Esophagus squamous epithelium (tissue), 4 donors: ENCODE results near the gene NXN.

Experiments
- POLR2A ChIP-seq, 4 donors: fragments of 450-650 bp; IDR thresholded peaks; one replicate each; pipeline ENCODE4 v1.6.1; 2017; ENCODE audit warnings: antibody characterized with exemption in 4 of 4, mild to moderate bottlenecking in 4 of 4, moderate library complexity in 3 of 4
- TF ChIP-seq, protein P1 (sequence below), 6 experiments: fragments of 450-650 bp in 4 of 6; fragments of 200-600 bp in 2 of 6; sonication (generic) in 2 of 6; IDR thresholded peaks; one replicate each; pipeline ENCODE4 v1.5.1; 2016 to 2019; ENCODE audit warnings: antibody characterized with exemption in 6 of 6, mild to moderate bottlenecking in 4 of 6, moderate library complexity in 4 of 6

DNA sequence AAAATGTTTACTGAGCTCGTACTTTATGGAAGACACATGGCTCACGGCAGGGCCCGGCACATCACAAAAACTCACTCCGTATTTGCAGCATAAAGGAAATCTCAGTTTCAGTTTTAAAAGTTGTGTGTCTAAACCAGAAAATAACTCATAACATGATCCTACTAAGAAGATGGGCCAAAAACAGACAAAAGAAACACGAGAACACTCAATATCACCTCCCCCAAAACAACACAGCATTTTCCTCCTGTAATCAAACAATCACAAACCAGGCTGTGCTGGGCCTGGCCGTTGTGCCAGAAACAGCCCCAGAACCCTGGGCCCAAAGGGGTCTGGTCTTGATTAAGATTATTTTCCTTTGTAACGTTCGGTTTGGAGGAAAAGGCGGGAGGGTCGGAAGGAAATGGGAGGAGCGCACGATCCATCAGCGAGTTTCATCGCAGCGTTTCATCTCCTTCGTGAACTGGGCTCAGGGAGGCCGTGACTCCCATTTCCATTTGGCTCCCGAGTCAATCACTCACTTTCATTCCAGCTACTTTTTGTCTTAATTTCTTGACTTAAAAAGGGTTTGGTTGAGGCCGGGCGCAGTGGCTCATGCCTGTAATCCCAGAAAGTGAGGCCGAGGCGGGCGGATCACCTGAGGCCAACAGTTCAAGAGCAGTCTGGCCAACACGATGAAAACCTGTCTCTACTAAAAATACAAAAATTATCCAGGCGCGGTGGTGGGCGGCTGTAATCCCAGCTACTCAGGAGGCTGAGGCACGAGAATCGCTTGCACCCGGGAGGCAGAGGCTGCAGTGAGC is 61.4 kb downstream of the NXN start:
- TF ChIP-seq, protein P1, sequence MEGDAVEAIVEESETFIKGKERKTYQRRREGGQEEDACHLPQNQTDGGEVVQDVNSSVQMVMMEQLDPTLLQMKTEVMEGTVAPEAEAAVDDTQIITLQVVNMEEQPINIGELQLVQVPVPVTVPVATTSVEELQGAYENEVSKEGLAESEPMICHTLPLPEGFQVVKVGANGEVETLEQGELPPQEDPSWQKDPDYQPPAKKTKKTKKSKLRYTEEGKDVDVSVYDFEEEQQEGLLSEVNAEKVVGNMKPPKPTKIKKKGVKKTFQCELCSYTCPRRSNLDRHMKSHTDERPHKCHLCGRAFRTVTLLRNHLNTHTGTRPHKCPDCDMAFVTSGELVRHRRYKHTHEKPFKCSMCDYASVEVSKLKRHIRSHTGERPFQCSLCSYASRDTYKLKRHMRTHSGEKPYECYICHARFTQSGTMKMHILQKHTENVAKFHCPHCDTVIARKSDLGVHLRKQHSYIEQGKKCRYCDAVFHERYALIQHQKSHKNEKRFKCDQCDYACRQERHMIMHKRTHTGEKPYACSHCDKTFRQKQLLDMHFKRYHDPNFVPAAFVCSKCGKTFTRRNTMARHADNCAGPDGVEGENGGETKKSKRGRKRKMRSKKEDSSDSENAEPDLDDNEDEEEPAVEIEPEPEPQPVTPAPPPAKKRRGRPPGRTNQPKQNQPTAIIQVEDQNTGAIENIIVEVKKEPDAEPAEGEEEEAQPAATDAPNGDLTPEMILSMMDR (IDR thresholded peaks at IDR 0.05), result no peak
- no peak for TF ChIP-seq POLR2A (IDR thresholded peaks at IDR 0.05)
